ENCODE results near the gene ADAM22.

GRCh38 chr7:88003581-88003980 lies 69.5 kb downstream of the ADAM22 start:
- TF ChIP-seq POU2F2 (IDR thresholded peaks at IDR 0.05; ENCODE audit: low read depth, low read length) = no peak
- no peak for TF ChIP-seq PAX5 (IDR thresholded peaks at IDR 0.05; ENCODE audit: insufficient read depth, low read length, severe bottlenecking)
- TF ChIP-seq POLR2A (IDR thresholded peaks at IDR 0.05; ENCODE audit: low read depth, low read length) = no peak

Measured in GM12891 (cell line).